GM18498 (cell line): ENCODE data around the gene SORCS1.

Experiments
- ATAC-seq: cut with Tn5 transposase; IDR thresholded peaks from one replicate; pipeline ENCODE4 v1.9.1; 2021; ENCODE audit warnings: mild to moderate bottlenecking, moderate library complexity; ENCODE audit not compliant: unreplicated experiment

The SORCS1 gene

DNA sequence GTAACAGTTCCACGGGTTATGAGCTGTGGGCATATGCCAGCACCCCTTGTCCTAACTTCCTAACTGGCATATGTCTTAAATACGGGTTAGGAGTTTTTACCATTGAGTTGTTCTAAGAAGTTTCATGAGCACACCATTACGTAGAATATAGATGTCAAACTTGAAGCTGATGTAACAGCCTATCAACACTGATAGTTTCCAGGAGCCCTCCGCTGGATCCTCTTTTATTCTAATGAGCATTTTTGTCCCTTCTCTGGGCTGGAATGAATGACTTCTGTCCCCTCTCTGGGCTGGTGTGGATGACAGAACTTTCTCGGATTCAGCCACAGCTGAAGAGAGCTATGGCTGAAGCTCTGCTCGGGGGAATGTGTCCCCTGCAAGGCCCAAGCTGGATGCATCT lies 256.3 kb downstream of the SORCS1 start:
- no peak for ATAC-seq

GRCh38 chr10:106904209-106904608 lies 260.3 kb downstream of the SORCS1 start:
- ATAC-seq, result no peak

DNA sequence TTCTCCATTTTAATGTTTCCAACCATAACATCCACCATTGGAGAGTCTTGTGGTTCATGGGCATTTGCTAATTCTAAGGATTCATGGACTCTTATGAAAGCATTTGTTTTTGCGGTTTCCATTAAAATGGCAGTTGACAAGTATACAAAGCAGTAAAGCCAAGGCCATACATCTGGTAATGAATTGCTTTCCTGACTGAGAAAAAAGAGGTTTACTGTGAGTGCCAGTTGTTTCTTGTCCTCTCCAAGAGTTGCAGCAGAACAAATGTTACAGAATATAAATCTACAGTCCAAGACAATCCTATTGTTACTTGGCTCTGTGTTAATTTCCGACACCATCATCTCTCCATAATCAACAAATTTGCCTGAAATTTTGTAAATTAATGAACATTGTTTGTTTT lies 261.3 kb downstream of the SORCS1 start:
- ATAC-seq, result no peak

DNA sequence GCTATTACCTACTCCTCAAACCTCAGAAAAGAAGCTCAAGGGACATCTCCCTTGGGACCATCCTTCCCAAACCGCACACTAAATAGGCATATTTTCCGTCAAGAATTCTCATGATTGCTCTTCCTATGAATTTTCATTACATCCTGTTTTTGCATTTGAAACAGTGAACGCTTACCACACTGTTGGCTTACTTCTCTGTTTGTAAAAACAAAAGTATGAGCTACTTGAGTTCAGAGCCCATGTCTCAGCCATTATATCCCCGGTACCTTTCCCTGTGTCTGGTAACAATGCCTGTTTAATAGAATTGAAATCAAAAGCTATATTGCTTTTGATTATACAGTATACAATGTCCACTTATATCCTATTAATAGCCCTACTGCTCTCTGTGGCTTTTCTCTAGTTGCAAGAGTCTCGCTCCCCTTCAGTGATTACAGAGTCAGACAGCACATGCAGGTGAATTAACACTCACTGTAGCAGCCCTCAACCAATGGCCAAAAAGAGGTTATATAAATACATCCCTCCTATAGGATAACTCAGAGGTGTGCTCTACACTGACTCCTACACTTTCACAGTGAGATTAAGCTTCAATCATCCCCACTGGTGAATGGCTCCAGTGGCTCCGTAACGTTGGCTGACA lies 264.4 kb downstream of the SORCS1 start:
- peak; percentile 48 for ATAC-seq

GRCh38 chr10:106898446-106898845 lies 266.1 kb downstream of the SORCS1 start:
- no peak for ATAC-seq

DNA sequence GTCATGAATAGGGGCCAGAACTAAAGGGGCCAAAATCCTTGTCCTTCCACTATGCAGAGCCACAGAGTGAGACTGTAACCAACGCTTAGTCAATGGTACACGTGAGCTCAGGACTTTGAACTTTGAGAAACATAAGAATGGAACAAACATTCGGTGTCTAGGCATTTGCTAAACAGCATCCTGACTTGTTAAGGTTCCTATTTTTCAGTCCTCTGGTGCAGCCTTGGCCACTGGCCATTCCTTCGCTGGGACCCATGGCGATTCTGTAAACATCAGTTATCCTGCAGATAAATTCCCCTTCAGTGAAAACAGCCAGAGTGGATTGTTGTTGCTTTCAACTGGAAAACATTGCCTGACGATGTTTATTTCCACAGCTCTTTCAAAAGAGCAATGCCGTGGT lies 266.8 kb downstream of the SORCS1 start:
- no peak for ATAC-seq

DNA sequence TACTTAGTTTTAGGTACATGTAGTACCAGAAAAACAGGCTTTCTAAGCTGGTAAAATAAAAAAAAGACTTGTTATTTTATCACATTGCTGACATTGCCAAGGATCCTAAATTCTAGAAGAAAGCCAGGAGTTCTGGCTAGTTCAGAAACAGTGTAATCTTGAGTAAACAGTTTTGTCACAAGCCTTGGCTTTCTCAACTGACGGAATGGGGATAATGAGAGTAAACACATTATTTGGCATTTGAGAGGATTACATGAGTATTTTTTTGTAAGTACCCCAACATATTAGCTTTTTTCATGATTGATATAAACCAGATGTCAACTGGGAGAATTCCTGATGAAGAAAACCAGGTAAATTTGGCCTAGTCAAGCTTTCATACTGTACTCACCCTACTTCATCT lies 269.8 kb downstream of the SORCS1 start:
- ATAC-seq, result no peak

DNA sequence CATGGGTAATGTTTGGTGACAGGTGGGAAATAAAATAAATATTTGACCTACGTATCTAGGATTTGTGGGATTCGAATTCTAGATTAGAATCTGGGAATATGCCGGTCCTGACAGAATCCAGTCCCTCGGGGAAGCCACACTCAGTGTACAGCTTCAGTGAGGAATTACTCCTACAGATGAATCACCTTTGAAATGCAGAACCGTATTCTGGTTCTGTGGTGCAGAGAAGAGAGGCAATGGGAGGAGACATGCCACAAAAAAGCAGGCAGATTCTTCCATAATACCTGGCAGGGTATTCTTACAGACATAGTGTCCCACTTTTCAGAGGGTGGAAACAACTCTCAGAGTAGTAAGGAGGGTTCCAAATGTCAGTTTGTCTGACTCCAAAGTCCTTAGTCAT lies 286.9 kb downstream of the SORCS1 start:
- ATAC-seq, result no peak

DNA sequence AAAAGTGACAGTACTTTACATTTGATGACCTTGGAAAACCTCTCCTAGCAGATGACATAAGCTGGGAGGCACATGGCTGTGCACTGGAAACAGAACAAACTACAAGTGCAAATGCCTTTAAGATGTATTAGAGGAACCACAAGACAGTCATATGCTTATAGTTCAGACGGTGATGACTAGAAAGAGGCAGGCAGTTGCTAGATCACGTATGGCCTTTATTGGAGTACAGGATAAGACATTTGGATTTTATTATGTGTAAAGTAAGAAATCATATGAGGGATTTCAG lies 290.0 kb downstream of the SORCS1 start:
- ATAC-seq, result no peak

DNA sequence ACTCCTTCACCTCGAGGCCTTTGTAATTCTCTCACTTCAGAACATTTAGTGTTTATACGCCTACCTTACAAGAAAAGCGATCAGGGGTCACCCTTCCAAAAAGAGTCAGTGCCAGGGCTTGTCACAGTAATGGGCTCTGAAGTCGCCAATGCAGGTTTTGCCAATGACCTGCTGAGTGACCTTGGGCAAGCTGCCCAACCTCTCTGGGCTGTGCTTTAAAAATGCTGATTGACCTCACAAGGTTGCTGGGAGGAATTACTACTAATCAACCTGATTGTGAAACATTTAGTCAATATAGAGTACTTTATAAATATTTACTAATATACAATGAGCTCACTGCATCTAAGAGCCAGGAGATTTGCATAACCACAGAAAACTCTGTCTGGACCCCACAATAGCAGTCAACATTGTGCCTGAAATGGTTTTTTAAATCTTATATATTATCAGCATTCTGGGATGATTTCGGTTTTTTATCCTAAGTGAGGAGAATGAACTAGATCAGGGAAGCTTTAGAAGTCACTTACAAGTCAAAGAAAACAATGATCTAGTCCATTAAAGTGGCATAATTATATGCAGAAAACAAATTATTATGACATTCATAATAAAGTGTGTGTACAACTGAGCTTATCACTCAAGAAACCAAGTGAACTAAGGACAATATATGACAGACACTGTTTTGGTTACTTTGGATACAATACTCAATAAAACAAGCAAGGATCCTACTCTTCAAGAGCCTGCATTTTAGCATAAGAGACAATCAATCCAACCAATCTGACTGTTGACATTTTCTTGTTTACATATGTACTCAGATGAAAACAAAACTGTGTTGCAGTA lies 290.5 kb downstream of the SORCS1 start:
- peak; percentile 55 for ATAC-seq

- ATAC-seq, result no peak
Observed at GRCh38 chr10:106872176-106872575, 292.3 kb downstream of the SORCS1 start.

DNA sequence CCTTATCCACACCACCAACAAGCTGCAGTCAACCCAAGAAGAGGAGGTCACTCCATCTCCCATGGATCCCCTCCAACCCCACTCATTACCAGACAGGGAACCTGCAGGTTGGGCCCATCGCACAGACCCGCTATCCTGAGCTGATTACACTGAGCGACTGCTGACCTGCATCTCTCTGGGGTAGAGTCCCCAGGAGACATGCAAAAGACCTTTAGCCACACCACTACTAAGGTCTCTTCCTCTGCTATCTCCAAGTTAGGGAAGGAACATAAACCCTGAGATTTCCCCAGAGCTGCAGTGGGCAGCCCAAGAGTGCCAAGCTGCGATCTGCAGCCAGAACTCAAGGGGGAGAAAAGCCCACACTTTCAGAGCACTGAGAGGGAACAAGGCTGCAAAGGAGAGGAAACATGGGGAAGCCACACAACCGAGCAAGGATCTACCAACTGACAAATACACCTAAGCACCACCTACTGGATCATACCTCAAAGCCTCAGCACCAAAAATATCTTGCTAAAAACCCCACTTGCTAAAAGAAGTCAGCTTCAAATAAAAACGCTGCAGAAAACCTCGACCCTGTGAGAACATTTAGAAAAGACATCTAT lies 298.2 kb downstream of the SORCS1 start:
- ATAC-seq, result peak; percentile 67

DNA sequence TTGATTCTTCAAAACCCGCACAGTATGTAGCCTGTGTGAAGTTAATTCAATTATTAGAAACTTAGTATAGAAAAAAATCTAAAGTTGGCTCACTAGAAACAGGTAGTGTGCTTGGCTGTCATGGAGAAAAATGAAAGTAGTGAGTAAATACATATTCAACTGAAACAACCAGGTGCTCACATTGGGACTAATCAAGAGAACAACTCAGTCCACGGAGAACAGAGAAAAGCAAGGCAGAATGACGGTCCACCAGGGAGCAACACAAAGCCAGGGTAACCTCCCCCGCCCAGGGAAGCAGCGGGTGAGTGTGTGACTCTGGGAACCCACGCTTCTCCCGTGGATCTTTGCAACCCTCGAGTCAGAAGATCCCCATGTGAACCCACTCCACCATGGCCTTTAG lies 300.5 kb downstream of the SORCS1 start:
- no peak for ATAC-seq

DNA sequence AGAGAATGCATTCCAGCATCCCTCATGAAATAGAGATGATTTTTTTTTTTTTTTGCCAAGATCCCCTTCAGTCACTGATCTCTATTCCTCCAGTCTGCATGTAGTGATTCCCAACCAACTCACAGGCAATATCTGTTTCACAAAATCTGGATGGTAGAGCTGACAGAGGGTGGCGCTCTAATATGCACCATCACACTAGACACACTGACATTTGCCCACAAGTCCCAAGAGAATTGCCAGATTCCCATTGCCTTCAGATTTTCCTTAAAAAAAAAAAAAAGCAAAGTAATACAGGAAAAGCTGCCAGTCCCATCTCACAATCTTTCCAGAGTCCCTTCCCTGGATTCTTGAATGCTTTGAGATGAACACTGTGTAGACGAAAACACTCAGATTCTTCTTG lies 301.0 kb downstream of the SORCS1 start:
- ATAC-seq, result no peak

DNA sequence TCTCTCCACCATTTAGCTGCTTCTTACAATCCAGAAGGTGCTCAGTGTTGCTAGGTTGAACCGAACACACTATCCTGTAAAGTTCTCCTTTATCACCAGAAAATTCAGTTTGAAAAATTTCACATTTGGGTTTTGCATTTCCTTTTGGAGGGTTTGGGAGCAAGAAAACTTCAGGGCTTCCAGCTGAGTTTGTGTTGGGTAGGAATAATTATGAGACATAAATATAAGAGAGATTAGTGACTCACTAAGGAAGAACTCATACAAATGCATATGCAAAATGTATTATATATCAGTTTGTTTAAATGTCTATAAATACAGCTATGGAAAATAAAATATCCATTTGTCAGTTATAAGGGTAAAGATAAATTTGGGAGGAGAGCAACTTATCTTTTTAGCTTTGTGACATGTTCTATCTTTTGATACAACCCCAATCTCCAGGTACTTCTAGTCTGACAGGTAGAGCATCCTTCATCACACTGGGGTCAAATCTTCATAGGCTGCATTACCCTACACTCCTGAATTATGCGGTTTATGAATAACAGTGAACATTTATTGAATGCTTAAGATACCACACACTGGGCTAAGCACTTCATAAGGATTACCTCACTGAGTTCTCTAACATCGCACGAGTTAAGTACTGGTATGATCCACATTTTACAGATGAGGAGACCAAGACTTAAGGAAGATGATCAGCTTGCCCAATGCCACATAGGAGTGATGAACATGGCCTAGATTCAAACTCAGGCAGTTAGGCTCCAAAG lies 304.4 kb downstream of the SORCS1 start:
- no peak for ATAC-seq

GRCh38 chr10:106857728-106858127 lies 306.8 kb downstream of the SORCS1 start:
- no peak for ATAC-seq

DNA sequence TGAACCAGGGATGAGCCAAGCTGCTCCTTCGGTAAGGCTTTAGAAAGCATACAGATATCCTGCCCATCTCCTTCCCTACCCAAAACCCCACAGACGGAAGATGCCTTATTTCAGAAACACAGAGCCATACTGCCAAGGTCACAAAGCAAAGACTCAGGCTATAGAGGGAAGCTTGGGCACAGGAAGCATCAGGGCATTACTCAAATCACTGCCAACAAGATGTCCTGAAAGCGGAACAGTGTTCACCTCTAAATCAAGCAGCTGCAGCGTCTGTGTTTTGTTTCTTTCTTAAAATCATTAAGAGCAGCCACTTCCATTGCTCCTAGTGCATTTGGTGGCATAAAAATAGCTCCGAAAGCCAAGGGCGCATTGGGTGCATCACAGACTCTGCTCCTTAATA lies 307.3 kb downstream of the SORCS1 start:
- no peak for ATAC-seq

DNA sequence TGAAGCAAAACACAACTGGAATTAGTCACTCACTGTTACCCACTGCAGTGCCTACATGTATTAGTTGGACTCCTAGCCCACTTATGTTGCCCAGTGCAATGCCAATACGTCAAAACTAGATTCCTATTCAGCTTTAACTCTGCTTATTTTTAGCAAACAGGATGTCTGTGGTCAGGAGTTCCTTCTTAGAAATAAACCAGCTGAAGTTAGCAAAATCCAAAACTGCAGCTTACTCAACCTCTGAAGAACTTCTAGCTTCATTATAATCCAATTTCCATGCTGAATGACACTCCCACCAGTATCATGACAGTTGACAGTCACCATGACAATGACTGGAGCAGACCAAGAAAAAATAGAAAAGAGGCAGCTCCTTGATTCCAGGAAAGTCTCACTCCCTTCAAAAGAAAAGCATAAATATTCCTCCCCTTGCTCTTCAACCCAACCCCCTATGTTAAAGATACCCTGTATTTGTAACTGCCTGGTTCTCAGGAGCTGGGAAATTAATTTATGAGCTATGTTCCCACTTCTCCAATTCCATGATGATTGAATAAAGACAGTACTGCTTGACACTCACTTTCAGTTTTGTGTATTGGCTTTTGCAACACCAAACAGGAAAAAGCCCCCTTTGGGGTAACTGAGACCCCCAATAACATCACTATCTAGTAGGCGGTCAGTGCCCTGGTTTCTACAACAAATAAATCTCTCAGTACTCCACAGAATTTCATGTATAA lies 327.4 kb downstream of the SORCS1 start:
- peak; percentile 96 for ATAC-seq

DNA sequence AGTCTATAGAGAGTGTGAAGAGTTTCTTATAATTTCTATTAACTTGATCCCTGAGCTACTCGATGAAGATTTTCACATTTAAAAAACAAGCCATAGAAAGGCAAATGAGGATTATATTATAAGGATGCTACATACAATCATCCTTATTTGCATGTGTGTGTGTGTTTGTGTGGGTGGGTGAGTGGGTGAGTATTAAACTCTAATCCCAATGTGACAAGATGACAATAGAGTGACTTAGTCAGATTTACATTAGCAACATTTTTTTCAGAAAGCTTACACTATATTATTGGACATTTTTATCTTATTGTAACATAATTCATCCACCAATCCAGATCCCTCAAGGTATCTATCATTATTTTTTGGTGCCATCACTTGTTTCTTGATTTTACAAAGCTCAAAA lies 331.7 kb downstream of the SORCS1 start:
- ATAC-seq, result no peak

GRCh38 chr10:106830471-106830870 lies 334.0 kb downstream of the SORCS1 start:
- no peak for ATAC-seq

- no peak for ATAC-seq
Observed at GRCh38 chr10:106830006-106830405, 334.5 kb downstream of the SORCS1 start.
